Measurements from ENCODE around the gene DMD. TPM values are rescaled to one million over a fixed set of nuclear protein-coding genes. Genes with fewer than 3 reads are reported as not detected.

DMD gene
- polyA plus RNA-seq, 1 donor from 2014 or later: 21.6 TPM

DNA sequence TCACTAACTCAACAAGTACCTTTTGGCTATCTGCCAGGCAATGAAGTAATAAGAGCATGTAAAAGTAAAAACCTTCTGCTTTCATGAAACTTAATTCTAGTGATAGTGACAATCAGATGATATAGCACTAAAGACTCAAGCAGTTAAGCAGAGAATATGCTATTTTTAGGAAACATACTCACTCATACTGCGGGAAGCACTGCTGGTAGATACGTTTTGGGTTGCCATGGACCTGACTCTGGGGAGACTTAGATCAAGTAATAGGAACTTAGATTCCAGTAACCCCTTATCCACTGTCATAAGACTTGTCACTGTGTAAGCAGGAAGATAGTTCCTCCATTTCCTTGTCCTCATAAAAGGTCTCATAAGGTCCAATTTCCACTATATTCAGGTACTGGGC lies 386.3 kb downstream of the DMD start:
- TF ChIP-seq, protein P1, sequence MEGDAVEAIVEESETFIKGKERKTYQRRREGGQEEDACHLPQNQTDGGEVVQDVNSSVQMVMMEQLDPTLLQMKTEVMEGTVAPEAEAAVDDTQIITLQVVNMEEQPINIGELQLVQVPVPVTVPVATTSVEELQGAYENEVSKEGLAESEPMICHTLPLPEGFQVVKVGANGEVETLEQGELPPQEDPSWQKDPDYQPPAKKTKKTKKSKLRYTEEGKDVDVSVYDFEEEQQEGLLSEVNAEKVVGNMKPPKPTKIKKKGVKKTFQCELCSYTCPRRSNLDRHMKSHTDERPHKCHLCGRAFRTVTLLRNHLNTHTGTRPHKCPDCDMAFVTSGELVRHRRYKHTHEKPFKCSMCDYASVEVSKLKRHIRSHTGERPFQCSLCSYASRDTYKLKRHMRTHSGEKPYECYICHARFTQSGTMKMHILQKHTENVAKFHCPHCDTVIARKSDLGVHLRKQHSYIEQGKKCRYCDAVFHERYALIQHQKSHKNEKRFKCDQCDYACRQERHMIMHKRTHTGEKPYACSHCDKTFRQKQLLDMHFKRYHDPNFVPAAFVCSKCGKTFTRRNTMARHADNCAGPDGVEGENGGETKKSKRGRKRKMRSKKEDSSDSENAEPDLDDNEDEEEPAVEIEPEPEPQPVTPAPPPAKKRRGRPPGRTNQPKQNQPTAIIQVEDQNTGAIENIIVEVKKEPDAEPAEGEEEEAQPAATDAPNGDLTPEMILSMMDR (IDR thresholded peaks at IDR 0.05; ENCODE audit: poor library complexity, severe bottlenecking): no peak
- TF ChIP-seq EZH2 (IDR thresholded peaks at IDR 0.05; ENCODE audit: borderline replicate concordance, insufficient read depth, low read length, poor library complexity, severe bottlenecking): no peak
- no peak for TF ChIP-seq MXI1 (conservative IDR thresholded peaks at IDR 0.05; ENCODE audit: poor library complexity, severe bottlenecking)
- no peak for TF ChIP-seq SMC3 (conservative IDR thresholded peaks at IDR 0.05; ENCODE audit: poor library complexity)
- no peak for TF ChIP-seq EP300 (conservative IDR thresholded peaks at IDR 0.05; ENCODE audit: poor library complexity, severe bottlenecking)
- TF ChIP-seq POLR2AphosphoS5 (IDR thresholded peaks at IDR 0.05): no peak
- no peak for TF ChIP-seq REST (IDR thresholded peaks at IDR 0.05; ENCODE audit: borderline replicate concordance)
- TF ChIP-seq RAD21 (conservative IDR thresholded peaks at IDR 0.05): no peak
- TF ChIP-seq TAF1 (IDR thresholded peaks at IDR 0.05; ENCODE audit: low read depth): no peak
- Histone ChIP-seq H3K9me3 (ENCODE audit: low read length) (no peaks in the 10 kb centered on the region), H3K9ac (ENCODE audit: low read length) (no peak overlapping the region), H3K27ac (ENCODE audit: low read length) (no peak overlapping the region), H3F3A (ENCODE audit: insufficient read depth, low read length, poor library complexity, severe bottlenecking) (no peaks in the 10 kb centered on the region), H3K79me2 (replicated peaks; ENCODE audit: insufficient read depth, low read length) (no peaks in the 10 kb centered on the region), H3K4me3 (ENCODE audit: low read length) (no peak overlapping the region), H3K9me2 (ENCODE audit: insufficient read depth, low read length) (no peaks in the 10 kb centered on the region), H2AFZ (ENCODE audit: low read depth, low read length) (no peak overlapping the region), H4K20me1 (ENCODE audit: insufficient read depth) (no peaks in the 10 kb centered on the region), H3K36me3 (ENCODE audit: insufficient read depth, low read length) (no peaks in the 10 kb centered on the region), H3K4me2 (ENCODE audit: low read length) (no peak overlapping the region), H3K27me3 (ENCODE audit: insufficient read depth, low read depth, low read length) (no peaks in the 10 kb centered on the region)

GRCh38 chrX:32804034-32804433 lies 407.3 kb downstream of the DMD start:
- Histone ChIP-seq H4K20me1 (ENCODE audit: insufficient read depth) (no peaks in the 10 kb centered on the region), H3K79me2 (replicated peaks; ENCODE audit: insufficient read depth, low read length) (no peaks in the 10 kb centered on the region), H3K4me3 (ENCODE audit: low read length) (no peak overlapping the region), H3K9me2 (ENCODE audit: insufficient read depth, low read length) (no peaks in the 10 kb centered on the region), H3K27ac (ENCODE audit: low read length) (no peak overlapping the region), H3K27me3 (ENCODE audit: insufficient read depth, low read depth, low read length) (no peaks in the 10 kb centered on the region), H3K9ac (ENCODE audit: low read length) (no peak overlapping the region), H3K9me3 (ENCODE audit: low read length) (no peaks in the 10 kb centered on the region), H2AFZ (ENCODE audit: low read depth, low read length) (no peak overlapping the region), H3F3A (ENCODE audit: insufficient read depth, low read length, poor library complexity, severe bottlenecking) (no peaks in the 10 kb centered on the region), H3K4me2 (ENCODE audit: low read length) (no peak overlapping the region), H3K36me3 (ENCODE audit: insufficient read depth, low read length) (no peaks in the 10 kb centered on the region)
- TF ChIP-seq, protein P1 (IDR thresholded peaks at IDR 0.05; ENCODE audit: poor library complexity, severe bottlenecking): no peak
- TF ChIP-seq EZH2 (IDR thresholded peaks at IDR 0.05; ENCODE audit: borderline replicate concordance, insufficient read depth, low read length, poor library complexity, severe bottlenecking) (no peak), REST (IDR thresholded peaks at IDR 0.05; ENCODE audit: borderline replicate concordance) (no peak), POLR2AphosphoS5 (IDR thresholded peaks at IDR 0.05) (no peak), EP300 (conservative IDR thresholded peaks at IDR 0.05; ENCODE audit: poor library complexity, severe bottlenecking) (no peak), RAD21 (conservative IDR thresholded peaks at IDR 0.05) (no peak)
